Stimulated activated CD4-positive, alpha-beta T cell treated with anti-CD3 and anti-CD28 coated beads, TNF-alpha, amount 100 ng/mL, for 4 hours (primary cell): ENCODE measurements around the gene AHNAK2.
"Not testable (repeated sequence)": the region's sequence is repeated elsewhere in the genome, so short reads cannot be mapped to it uniquely, and the experiment has no call there.

Experiments used
- DNase-seq, 3 experiments: peaks; one replicate each; pipeline ENCODE4 v3.0.0-alpha.2; 2020; ENCODE audit warnings: low read depth in 3 of 3

Gene AHNAK2

GRCh38 chr14:104927432-104927816, 50.8 kb downstream of the AHNAK2 start:
- DNase-seq: no peak

- no peak for DNase-seq
Measured at GRCh38 chr14:104926619-104927431, 51.3 kb downstream of the AHNAK2 start.

GRCh38 chr14:104925855-104926609, 52.1 kb downstream of the AHNAK2 start:
- DNase-seq: no peak

GRCh38 chr14:104925214-104925854, 52.8 kb downstream of the AHNAK2 start:
- no peak for DNase-seq

DNA sequence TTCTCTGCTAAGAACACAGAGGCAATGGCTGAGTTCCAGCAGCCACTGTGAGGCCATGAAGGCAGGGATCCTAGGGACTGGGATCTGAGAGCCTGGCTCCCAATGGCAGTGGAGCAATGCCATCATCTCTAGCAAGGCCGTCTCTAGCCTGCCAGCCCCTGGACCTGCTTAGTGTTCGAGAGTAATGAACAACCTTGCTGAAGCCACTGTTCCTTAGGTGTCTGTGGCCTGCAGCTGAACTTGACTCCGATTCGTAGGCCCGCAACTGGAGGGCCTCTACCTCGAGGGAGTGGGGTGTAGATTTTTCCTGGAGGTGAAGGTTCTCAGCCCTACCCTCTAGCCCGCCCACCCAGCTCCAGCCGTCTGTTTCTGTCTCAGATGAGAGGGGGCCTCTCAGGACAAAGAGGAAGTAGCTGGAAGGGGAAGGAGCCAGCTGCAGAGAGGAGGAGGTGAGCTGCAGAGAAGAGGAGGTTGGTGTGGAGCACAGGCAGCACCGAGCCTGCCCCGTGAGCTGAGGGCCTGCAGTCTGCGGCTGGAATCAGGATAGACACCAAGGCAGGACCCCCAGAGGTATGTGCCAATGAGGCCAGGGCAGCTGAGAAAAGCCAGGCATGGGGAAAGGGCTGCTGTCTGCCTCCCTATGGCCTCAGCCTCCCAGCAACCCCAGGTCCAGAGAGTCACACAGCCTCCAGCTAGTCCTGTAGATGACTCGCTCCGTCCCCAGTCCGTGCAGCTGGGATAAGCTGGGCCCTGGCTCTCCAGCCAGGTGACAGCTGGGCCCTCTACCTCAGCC, 53.6 kb downstream of the AHNAK2 start, which contains the start of gene PLD4:
PLD4 (plus strand) TSS at position 459 of the 793 bp plus-strand sequence. CDS start 2,262 bp downstream, outside the sequence.
- DNase-seq: no peak

DNA sequence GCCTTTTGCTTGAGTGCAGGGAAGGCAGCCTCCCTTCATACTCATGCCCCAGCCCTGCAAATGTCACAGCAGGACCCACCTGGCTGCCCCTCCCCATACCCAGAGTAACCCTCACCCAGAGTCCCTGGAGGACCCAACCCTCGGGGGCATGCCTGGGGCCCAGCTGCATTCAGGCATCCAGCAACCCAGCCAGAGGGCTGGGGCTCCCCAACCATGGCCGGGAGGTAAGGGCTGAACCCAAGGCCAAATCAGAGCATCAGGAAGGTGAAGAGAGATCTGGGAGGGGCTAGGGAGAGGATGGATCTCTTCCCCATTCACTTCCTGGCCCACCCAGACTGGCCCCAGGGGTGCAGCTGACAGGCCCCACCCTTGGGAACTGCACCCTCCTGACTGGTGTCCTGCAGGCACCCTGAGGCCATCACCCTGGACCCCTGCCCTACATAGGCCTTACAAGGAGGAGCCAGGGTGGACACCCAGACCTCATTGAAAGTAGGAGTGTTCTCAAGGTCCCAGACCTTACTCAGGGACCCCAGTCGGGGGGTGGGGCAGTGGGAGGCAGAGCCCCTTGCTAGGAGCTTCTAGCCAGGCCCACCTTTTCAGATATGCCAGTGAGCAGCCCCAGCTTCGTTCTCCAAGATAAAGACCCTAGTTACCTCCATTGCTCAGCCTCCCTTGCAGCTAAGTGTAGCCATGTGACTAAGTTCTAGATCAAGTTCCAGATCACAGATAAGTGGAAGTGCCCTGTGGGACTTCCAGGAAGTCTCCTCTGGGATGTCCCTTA, 54.3 kb downstream of the AHNAK2 start:
- DNase-seq: no peak

- no peak for DNase-seq
Measured at GRCh38 chr14:104919993-104920315, 58.2 kb downstream of the AHNAK2 start.

DNA sequence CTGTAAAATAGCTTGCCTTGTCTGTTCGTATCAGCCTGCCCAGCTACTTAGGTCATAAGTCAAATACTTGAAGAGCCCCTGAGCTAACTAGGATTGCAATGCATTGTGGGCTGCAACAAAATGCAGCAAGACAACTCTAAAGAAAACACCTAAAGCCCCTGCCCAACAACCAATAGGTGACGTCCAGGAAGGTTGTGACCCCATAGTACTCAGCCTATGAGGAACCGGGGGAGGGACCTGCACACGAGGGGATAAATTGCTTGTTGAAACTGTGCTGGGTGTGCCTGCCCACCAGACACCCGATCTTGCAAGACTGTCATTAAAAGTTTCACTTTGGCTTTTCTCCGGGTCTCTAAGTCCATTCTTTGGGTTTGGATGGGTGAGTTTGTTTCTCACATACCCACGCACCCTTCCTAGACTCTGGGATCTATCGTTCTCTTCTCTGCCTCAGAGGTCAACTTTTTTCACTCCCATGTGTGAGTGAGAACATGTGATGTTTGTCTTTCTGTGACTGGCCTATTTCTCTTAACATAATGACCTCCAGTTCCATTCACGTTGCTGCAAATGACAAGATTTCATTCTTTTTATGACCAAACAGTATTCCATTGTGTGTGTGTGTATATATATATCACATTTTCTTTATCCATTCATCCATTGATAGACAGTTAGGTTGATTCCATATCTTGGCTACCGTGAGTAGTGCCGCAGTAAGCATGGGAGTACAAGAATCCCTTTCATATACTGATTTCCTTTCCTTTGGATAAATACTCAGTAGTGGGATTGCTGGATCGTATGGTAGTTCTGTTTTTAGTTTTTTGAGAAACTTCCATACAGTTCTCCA, 58.8 kb downstream of the AHNAK2 start:
- not testable (repeated sequence) for DNase-seq

DNA sequence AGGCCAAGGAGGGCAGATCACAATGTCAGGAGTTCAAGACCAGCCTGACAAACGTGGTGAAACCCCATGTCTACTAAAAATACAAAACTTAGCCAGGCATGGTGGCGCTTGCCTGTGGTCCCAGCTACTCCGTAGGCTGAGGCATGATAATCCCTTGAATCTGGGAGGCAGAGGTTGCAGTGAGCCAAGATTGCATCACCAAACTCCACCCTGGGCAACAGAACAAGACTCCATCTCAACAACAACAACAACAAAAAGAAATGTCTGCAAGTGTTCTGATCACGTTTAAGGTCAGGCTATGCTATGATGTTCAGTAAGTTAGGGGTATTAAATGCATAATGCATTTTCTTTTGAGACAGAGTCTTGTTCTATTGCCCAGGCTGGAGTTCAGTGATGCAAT, 60.2 kb downstream of the AHNAK2 start:
- DNase-seq: no peak

DNA sequence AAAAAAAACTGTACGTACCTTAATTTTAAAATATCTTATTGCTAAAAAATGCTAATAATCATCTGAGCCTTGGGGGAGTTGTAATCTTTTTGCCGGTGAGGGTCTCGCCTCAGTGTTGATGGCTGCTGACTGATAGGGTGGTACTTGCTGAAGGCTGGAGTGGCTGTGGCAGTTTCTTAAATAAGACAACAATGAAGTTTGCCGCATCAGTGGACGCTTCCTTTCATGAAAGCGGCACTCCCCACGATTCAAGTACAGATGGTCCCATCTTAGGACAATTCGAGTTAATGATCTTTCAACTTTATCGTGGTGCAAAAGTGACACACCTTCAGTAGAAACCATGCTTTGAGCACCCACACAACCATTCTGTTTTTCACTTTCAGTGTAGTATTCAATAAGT, 61.1 kb downstream of the AHNAK2 start:
- no peak for DNase-seq

DNA sequence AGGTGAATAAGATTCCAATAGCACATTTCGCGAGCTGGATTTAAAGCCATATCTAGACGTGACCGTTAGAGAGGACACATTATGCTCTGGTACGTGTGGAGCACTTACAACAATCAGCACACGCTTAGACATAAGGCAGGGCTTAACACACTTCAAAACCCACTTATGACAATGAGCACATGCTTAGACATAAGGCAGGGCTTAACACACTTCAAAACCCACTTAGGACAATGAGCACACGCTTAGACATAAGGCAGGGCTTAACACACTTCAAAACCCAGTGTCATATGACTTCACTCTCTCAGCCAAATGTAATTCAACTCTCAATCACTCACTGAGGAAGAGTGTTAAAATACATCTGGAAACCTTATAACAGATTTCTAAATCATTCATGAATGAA, 64.7 kb downstream of the AHNAK2 start:
- DNase-seq: no peak

DNA sequence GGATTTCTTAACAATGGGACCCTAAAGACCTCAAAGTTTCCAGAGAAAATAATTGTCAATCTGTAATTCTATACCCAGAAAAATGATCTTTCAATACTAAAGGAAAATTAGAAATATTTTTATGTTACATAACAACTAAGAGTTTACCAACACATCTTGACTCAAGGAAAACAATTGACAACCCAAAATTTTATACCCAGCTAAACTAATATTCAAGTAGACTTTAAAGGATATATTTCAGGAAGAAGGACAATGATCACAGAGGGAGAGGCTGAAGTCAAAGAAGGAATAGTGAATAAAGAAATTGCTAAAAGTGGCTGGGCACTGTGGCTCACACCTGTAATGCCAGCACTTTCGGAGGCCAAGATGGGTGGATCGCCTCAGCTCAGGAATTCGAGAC, 66.1 kb downstream of the AHNAK2 start:
- no peak for DNase-seq

DNA sequence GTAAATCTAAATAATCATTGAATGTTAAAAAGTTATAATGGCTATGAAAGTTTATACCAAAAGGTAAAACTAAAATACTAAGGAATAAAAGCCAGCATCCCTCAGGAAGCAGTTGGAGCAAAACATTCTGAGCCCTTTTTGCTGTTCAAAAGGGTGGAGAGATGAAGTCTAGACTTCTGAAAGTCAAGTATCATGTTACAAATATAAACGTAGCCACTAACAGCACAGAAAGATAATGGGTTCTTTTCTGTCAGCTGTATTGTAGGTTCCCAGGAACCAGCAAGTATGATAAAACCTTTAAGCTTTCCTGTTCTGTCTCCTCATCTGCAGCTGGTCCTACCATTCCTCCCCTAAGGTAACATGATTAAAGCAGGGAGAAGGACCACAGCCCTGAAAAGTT, 69.9 kb downstream of the AHNAK2 start:
- DNase-seq: no peak

DNA sequence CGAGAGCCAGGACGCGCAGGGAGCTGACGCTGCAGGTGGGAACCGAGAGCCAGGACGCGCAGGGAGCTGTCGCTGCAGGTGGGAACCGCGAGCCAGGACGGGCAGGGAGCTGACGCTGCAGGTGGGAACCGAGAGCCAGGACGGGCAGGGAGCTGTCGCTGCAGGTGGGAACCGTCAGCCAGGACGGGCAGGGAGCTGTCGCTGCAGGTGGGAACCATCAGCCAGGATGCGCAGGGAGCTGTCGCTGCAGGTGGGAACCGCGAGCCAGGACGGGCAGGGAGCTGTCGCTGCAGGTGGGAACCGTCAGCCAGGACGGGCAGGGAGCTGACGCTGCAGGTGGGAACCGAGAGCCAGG, 72.6 kb downstream of the AHNAK2 start:
- DNase-seq: not testable (repeated sequence)

- not testable (repeated sequence) for DNase-seq
Measured at GRCh38 chr14:104904650-104905578, 73.3 kb downstream of the AHNAK2 start.

- DNase-seq: no peak
Measured at GRCh38 chr14:104903990-104904389, 74.2 kb downstream of the AHNAK2 start.

GRCh38 chr14:104900639-104901512, 77.3 kb downstream of the AHNAK2 start:
- DNase-seq: no peak

- DNase-seq: no peak
Measured at GRCh38 chr14:104899781-104900180, 78.4 kb downstream of the AHNAK2 start.
